ENCODE measurements around the gene NCOA1. TPM values are rescaled to one million over a fixed set of nuclear protein-coding genes. Genes with fewer than 3 reads are reported as not detected.

Gene NCOA1
- total RNA-seq, 1 donor from 2014 or later, result 48.4 TPM

GRCh38 chr2:24507549-24507948 lies 16.5 kb downstream of the NCOA1 start:
- H3K27ac ChIP-seq, result no peak overlapping the region
- H3K4me1 ChIP-seq, result peaks cover 71% of the 10 kb centered on the region
- H3K27me3 ChIP-seq, result no peaks in the 10 kb centered on the region
- H3K4me3 ChIP-seq, result no peak overlapping the region
- no peaks in the 10 kb centered on the region for H3K9me3 ChIP-seq
- TF ChIP-seq POLR2AphosphoS5 (IDR thresholded peaks at IDR 0.05; ENCODE audit: insufficient read depth in 1 of 2, low read depth in 1 of 2) (no peak), POLR2A (IDR thresholded peaks at IDR 0.05) (no peak), CTCF (IDR thresholded peaks at IDR 0.05) (no peak)
- no peaks in the 10 kb centered on the region for H3K36me3 ChIP-seq
- intact Hi-C loops (cut with DNase I), result no loop called here
- no peak for DNase-seq (ENCODE audit: extremely low spot score in 2 of 2)

- Histone ChIP-seq H3K27ac (no peak overlapping the region), H3K27me3 (no peaks in the 10 kb centered on the region), H3K4me3 (no peak overlapping the region), H3K36me3 (no peaks in the 10 kb centered on the region), H3K4me1 (peaks cover 78% of the 10 kb centered on the region), H3K9me3 (no peaks in the 10 kb centered on the region)
- intact Hi-C loops (cut with DNase I), result no loop called here
- no peak for TF ChIP-seq POLR2AphosphoS5 (IDR thresholded peaks at IDR 0.05; ENCODE audit: insufficient read depth in 1 of 2, low read depth in 1 of 2)
- no peak for DNase-seq (ENCODE audit: extremely low spot score in 2 of 2)
These were observed 17.8 kb downstream of the NCOA1 start for GRCh38 chr2:24508878-24509277.

- Histone ChIP-seq H3K36me3 (no peaks in the 10 kb centered on the region), H3K27me3 (no peaks in the 10 kb centered on the region)
These were observed 18.4 kb downstream of the NCOA1 start for GRCh38 chr2:24509425-24509824.

GRCh38 chr2:24509840-24510239 lies 18.8 kb downstream of the NCOA1 start:
- Histone ChIP-seq H3K27ac (no peak overlapping the region), H3K4me1 (peaks cover 77% of the 10 kb centered on the region), H3K27me3 (no peaks in the 10 kb centered on the region), H3K4me3 (no peak overlapping the region), H3K36me3 (no peaks in the 10 kb centered on the region), H3K9me3 (no peaks in the 10 kb centered on the region)
- DNase-seq (ENCODE audit: extremely low spot score in 2 of 2), result no peak
- TF ChIP-seq CTCF (IDR thresholded peaks at IDR 0.05) (no peak), POLR2AphosphoS5 (IDR thresholded peaks at IDR 0.05; ENCODE audit: insufficient read depth in 1 of 2, low read depth in 1 of 2) (no peak), POLR2A (IDR thresholded peaks at IDR 0.05) (no peak)
- intact Hi-C loops (cut with DNase I), result no loop called here

More at GRCh38 chr2:24509425-24509824, 18.4 kb downstream of the NCOA1 start:
- H3K27ac ChIP-seq, result no peak overlapping the region
- no peak for DNase-seq (ENCODE audit: extremely low spot score in 2 of 2)
- TF ChIP-seq CTCF (IDR thresholded peaks at IDR 0.05) (no peak), POLR2A (IDR thresholded peaks at IDR 0.05) (no peak), POLR2AphosphoS5 (IDR thresholded peaks at IDR 0.05; ENCODE audit: insufficient read depth in 1 of 2, low read depth in 1 of 2) (no peak)
- intact Hi-C loops (cut with DNase I), result no loop called here
- H3K4me3 ChIP-seq, result no peak overlapping the region
- peaks cover 77% of the 10 kb centered on the region for H3K4me1 ChIP-seq
- no peaks in the 10 kb centered on the region for H3K9me3 ChIP-seq

GRCh38 chr2:24510771-24511170 lies 19.7 kb downstream of the NCOA1 start:
- no peaks in the 10 kb centered on the region for H3K9me3 ChIP-seq
- H3K27ac ChIP-seq, result no peak overlapping the region
- TF ChIP-seq CTCF (IDR thresholded peaks at IDR 0.05) (no peak), POLR2A (IDR thresholded peaks at IDR 0.05) (no peak), POLR2AphosphoS5 (IDR thresholded peaks at IDR 0.05; ENCODE audit: insufficient read depth in 1 of 2, low read depth in 1 of 2) (no peak)
- H3K36me3 ChIP-seq, result no peaks in the 10 kb centered on the region
- DNase-seq (ENCODE audit: extremely low spot score in 2 of 2), result no peak
- H3K4me3 ChIP-seq, result no peak overlapping the region
- peaks cover 81% of the 10 kb centered on the region for H3K4me1 ChIP-seq
- intact Hi-C loops (cut with DNase I), result no loop called here
- no peaks in the 10 kb centered on the region for H3K27me3 ChIP-seq

Measured in vagina (tissue), 2 donors.